GM23248 (cell line): ENCODE measurements around the gene FBXO11. TPM values are rescaled to one million over a fixed set of nuclear protein-coding genes. Genes with fewer than 3 reads are reported as not detected.
"Not testable (repeated sequence)": the region's sequence is repeated elsewhere in the genome, so short reads cannot be mapped to it uniquely, and the experiment has no call there.

Experiments used
- DNase-seq: peaks from one replicate; pipeline ENCODE4 v3.0.0-alpha.2; 2015
- H2AFZ ChIP-seq: fragments of 200-600 bp; sonication (generic); 2 replicates; pipeline ENCODE4 v1.6.1; 2016; ENCODE audit warnings: antibody characterized with exemption
- H3F3A ChIP-seq: fragments of 200-600 bp; sonication (generic); 2 replicates; pipeline ENCODE4 v1.6.1; 2016; ENCODE audit warnings: mild to moderate bottlenecking, antibody characterized with exemption, mixed run types; ENCODE audit not compliant: insufficient read depth
- H3K27ac ChIP-seq: fragments of 200-600 bp; sonication (generic); 2 replicates; pipeline ENCODE4 v1.5.1; 2016; ENCODE audit warnings: mild to moderate bottlenecking
- H3K27me3 ChIP-seq: fragments of 200-600 bp; sonication (generic); replicated peaks from 2 replicates; pipeline ENCODE4 v1.6.1; 2016; ENCODE audit warnings: mild to moderate bottlenecking; ENCODE audit not compliant: insufficient read depth
- H3K36me3 ChIP-seq: fragments of 200-600 bp; sonication (generic); 2 replicates; pipeline ENCODE4 v1.6.1; 2016; ENCODE audit warnings: low read depth, mild to moderate bottlenecking
- H3K4me1 ChIP-seq: fragments of 200-600 bp; sonication (generic); 2 replicates; pipeline ENCODE4 v1.6.1; 2016; ENCODE audit warnings: mild to moderate bottlenecking; ENCODE audit not compliant: insufficient read depth
- H3K4me2 ChIP-seq: fragments of 200-600 bp; sonication (generic); one replicate; pipeline ENCODE4 v1.6.1; 2016; ENCODE audit warnings: mild to moderate bottlenecking; ENCODE audit not compliant: unreplicated experiment
- H3K4me3 ChIP-seq: fragments of 200-600 bp; sonication (generic); 2 replicates; pipeline ENCODE4 v1.5.1; 2016; ENCODE audit warnings: mild to moderate bottlenecking
- H3K79me2 ChIP-seq: fragments of 200-600 bp; sonication (generic); 2 replicates; pipeline ENCODE4 v1.6.1; 2016; ENCODE audit warnings: mild to moderate bottlenecking; ENCODE audit not compliant: insufficient read depth
- H3K9ac ChIP-seq: fragments of 200-600 bp; sonication (generic); 2 replicates; pipeline ENCODE4 v1.6.1; 2016; ENCODE audit warnings: mild to moderate bottlenecking
- H3K9me2 ChIP-seq: fragments of 200-600 bp; sonication (generic); 2 replicates; pipeline ENCODE4 v1.6.1; 2016; ENCODE audit warnings: mixed run types, mild to moderate bottlenecking, moderate library complexity; ENCODE audit not compliant: insufficient read depth
- H3K9me3 ChIP-seq: fragments of 200-600 bp; sonication (generic); one replicate; pipeline ENCODE4 v1.6.1; 2017; ENCODE audit warnings: low read depth
- H4K20me1 ChIP-seq: fragments of 200-600 bp; sonication (generic); 2 replicates; pipeline ENCODE4 v1.6.0; 2016; ENCODE audit not compliant: insufficient read depth
- EZH2 ChIP-seq: fragments of 200-600 bp; sonication (generic); IDR thresholded peaks from 2 replicates; pipeline ENCODE4 v1.6.1; 2018; ENCODE audit warnings: antibody characterized with exemption, mild to moderate bottlenecking; ENCODE audit not compliant: insufficient read depth, poor library complexity, severe bottlenecking
- EZH2phosphoT487 ChIP-seq: fragments of 200-600 bp; sonication (generic); IDR thresholded peaks from 2 replicates; pipeline ENCODE4 v1.6.1; 2018; ENCODE audit warnings: antibody characterized with exemption, moderate library complexity, mild to moderate bottlenecking, low read depth; ENCODE audit not compliant: insufficient read depth
- WGBS, 2 experiments: methylation state at CpG; one replicate each; pipeline ENCODE4 v1.1.6; 2015 to 2017; ENCODE audit warnings: low lambda C conversion rate in 2 of 2, low coverage in 1 of 2; ENCODE audit errors: missing lambda C conversion rate in 2 of 2; 5-methylcytosine and 5-hydroxymethylcytosine counted together
- in situ Hi-C: fragments of 300-500 bp; cut with MboI; formaldehyde crosslinking; loops from 2 replicates; pipeline ENCODE4 v1.15.0; 2020
- polyA plus RNA-seq: library from polyadenylated mRNA; unstranded; fragments of >200 nt; fragmentation: Nextera tagmentation; extraction: Ambion mirVana; gene quantifications from 2 replicates; pipeline ENCODE4 v1.2.1, GENCODE V29; 2016
- total RNA-seq: library from RNA; depleted of rRNA; stranded (reverse); fragments of >200 nt; shearing (Covaris generic); gene quantifications from 2 replicates; pipeline ENCODE4 v1.2.3, GENCODE V29; 2014

Gene FBXO11
- total and polyA plus RNA-seq, 2 experiments from 2014 or later, result 15.7 to 25.8 TPM

DNA sequence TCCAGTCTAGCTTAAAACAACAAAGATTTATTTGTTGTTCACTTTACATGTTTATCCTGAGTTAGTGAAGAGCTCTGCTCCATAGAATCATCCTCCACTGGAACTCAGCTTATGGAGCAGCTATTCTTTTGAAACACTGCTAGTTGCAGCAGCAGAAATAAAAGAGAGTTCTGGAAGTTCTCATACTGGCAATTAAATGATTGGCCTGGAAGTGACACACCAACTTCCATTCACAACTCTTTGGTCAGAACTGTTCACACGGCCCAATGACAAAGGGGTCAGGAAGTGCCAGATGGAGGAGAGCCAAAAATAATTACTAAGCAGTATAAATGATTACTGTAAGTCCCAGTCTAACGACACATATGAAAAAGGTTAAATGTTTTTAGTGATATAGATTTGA, 39.1 kb downstream of the FBXO11 start:
- Histone ChIP-seq H3K4me2 (peak overlapping the region; percentile 72), H3K27me3 (no peaks in the 10 kb centered on the region), H3K9me2 (no peaks in the 10 kb centered on the region), H4K20me1 (peaks cover 23% of the 10 kb centered on the region), H3K4me3 (peak overlapping the region; percentile 11; the same call in 1 of the 2 replicates), H3K9me3 (no peaks in the 10 kb centered on the region), H3K27ac (peak overlapping the region; percentile 61), H2AFZ (no peak overlapping the region), H3K4me1 (peaks cover 33% of the 10 kb centered on the region), H3K36me3 (no peaks in the 10 kb centered on the region), H3K9ac (peak overlapping the region; percentile 15; the same call in 1 of the 2 replicates), H3F3A (peaks cover 43% of the 10 kb centered on the region), H3K79me2 (peaks cover 100% of the 10 kb centered on the region)
- peak; percentile 91 for DNase-seq
- TF ChIP-seq EZH2 (no peak), EZH2phosphoT487 (no peak)
- 3 to 4% methylated on average over 2 of the region's 2 CpGs for WGBS, 2 experiments
- in situ Hi-C loops, result loop anchor here (25.0 kb wide), 2 partner anchors 545 to 720 kb away; no protein-coding TSS in a partner anchor

DNA sequence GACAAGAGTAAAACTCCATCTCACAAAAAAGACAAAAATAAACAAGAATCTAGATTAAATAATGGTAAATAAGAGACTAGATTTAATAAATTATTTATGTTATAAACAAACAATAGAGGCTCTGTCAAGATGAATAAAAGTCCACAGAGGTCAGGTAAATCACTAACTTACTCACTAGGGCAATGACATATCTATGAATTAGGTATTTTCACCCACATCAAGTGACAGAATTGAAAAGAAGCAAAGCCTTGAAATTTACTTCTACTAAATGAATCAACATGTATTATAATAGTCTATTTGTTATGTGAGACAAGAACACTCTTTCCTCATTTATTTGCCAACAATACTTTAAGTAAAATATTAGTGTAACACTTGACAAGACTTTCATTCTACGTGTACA, 41.7 kb downstream of the FBXO11 start:
- no peak overlapping the region for H3K9ac ChIP-seq
- TF ChIP-seq EZH2, result no peak
- TF ChIP-seq EZH2phosphoT487, result no peak
- no peaks in the 10 kb centered on the region for H3K9me2 ChIP-seq
- H3K9me3 ChIP-seq, result no peaks in the 10 kb centered on the region
- DNase-seq, result no peak
- H2AFZ ChIP-seq, result no peak overlapping the region
- H3K4me1 ChIP-seq, result peaks cover 23% of the 10 kb centered on the region
- WGBS, 2 experiments, result 68 to 72% methylated on average over 1 of the region's 1 CpG
- no peaks in the 10 kb centered on the region for H3K36me3 ChIP-seq
- no peak overlapping the region for H3K27ac ChIP-seq
- no peak overlapping the region for H3K4me3 ChIP-seq
- H4K20me1 ChIP-seq, result peaks cover 8% of the 10 kb centered on the region; the same call in 1 of the 2 replicates
- peaks cover 100% of the 10 kb centered on the region for H3K79me2 ChIP-seq
- no peaks in the 10 kb centered on the region for H3K27me3 ChIP-seq
- in situ Hi-C loops, result loop anchor here (25.0 kb wide), 2 partner anchors 548 to 723 kb away; no protein-coding TSS in a partner anchor
- H3K4me2 ChIP-seq, result no peak overlapping the region
- peaks cover 28% of the 10 kb centered on the region for H3F3A ChIP-seq

DNA sequence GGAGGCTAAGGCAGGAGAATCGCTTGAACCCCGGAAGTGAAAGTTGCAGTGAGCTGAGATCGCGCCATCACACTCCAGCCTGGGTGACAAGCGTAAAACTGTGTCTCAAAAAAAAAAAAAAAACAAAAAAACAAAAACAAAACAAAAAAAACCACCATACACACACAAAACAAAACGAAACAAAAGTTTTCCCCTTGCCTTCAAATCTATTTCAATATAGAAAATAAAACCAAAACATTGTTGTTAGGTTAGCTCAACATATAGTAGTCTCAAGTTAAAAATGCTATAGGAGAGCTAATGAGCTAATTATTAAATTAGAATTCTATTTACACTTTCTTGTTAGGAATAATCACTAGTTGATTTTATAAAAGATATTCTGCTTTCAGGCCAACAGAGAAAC, 43.3 kb downstream of the FBXO11 start:
- in situ Hi-C loops, result loop anchor here (25.0 kb wide), 2 partner anchors 549 to 724 kb away; no protein-coding TSS in a partner anchor
- no peak overlapping the region for H3K4me2 ChIP-seq
- no peak for DNase-seq
- H3K4me3 ChIP-seq, result no peak overlapping the region
- TF ChIP-seq EZH2phosphoT487 (no peak), EZH2 (no peak)
- H3K79me2 ChIP-seq, result peaks cover 100% of the 10 kb centered on the region
- 93% methylated on average over 6 of the region's 6 CpGs for WGBS, 2 experiments
- no peak overlapping the region for H3K9ac ChIP-seq
- H3K9me2 ChIP-seq, result no peaks in the 10 kb centered on the region
- peaks cover 4% of the 10 kb centered on the region; the same call in 1 of the 2 replicates for H4K20me1 ChIP-seq
- H3K4me1 ChIP-seq, result peaks cover 22% of the 10 kb centered on the region
- no peak overlapping the region for H3K27ac ChIP-seq
- no peaks in the 10 kb centered on the region for H3K36me3 ChIP-seq
- no peak overlapping the region for H2AFZ ChIP-seq
- H3K27me3 ChIP-seq, result no peaks in the 10 kb centered on the region
- H3F3A ChIP-seq, result peaks cover 14% of the 10 kb centered on the region
- H3K9me3 ChIP-seq, result no peaks in the 10 kb centered on the region

DNA sequence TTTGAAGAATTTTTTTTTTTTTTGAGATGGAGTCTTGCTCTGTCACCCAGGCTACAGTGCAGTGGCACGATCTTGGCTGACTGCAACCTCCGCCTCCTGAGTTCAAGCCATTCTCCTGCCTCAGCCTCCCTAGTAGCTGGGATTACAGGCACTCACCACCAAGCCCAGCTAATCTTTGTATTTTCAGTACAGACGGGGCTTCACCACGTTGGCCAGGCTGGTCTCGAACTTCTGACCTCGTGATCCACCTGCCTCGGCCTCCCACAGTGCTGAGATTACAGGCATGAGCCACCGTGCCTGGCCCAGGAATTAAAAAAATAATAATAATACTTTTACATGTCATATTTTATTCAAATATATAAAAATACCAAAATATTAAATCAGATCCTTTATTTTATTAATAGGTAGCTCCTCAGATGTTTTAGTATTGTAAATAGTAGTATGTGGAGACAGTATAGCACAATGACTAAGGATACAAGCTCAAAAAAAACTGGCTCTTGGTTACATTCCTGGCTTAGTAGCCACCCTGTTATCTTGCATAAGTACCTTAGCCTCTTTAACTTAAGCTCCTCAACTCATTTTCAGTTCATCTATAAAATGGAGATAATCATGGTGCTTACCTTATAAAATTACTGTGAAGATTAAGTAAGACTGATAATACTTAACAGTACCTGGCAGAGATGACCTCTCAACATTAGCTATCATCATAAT, 53.1 kb downstream of the FBXO11 start:
- H3K27ac ChIP-seq, H3K27me3 ChIP-seq, H3K36me3 ChIP-seq, H3K9me3 ChIP-seq, H3K9me2 ChIP-seq, H3K9ac ChIP-seq, H2AFZ ChIP-seq, H3F3A ChIP-seq: not testable (repeated sequence)
- peak overlapping the region; percentile 12; the same call in 1 of the 2 replicates for H3K4me3 ChIP-seq
- peaks cover 100% of the 10 kb centered on the region for H3K79me2 ChIP-seq
- in situ Hi-C loops, result loop anchor here (25.0 kb wide), 2 partner anchors 559 to 734 kb away; no protein-coding TSS in a partner anchor
- DNase-seq, result peak; percentile 72
- H4K20me1 ChIP-seq, result peaks cover 29% of the 10 kb centered on the region
- 96% methylated on average over 8 of the region's 8 CpGs for WGBS, 2 experiments
- peaks cover 34% of the 10 kb centered on the region for H3K4me1 ChIP-seq
- peak overlapping the region; percentile 32 for H3K4me2 ChIP-seq
